GM13976 (cell line): ENCODE data around the gene ITPR2.
A peak's percentile ranks its signal among the peaks of the same experiment; 100 is the strongest.

Experiments used
- DNase-seq: peaks from one replicate; pipeline ENCODE4 v3.0.0; 2012; ENCODE audit warnings: low spot score
- in situ Hi-C: fragments of 300-500 bp; cut with MboI; formaldehyde crosslinking; loops from one replicate; pipeline ENCODE4 v1.12.0; 2022; ENCODE audit warnings: low sequenced_read_pairs, mixed read lengths, inconsistent platforms; ENCODE audit not compliant: unreplicated experiment
- TF ChIP-seq, protein P1 (sequence below): IDR thresholded peaks from 2 replicates; pipeline ENCODE4 v1.5.1; 2012; ENCODE audit warnings: borderline replicate concordance, mild to moderate bottlenecking; ENCODE audit not compliant: insufficient read depth; ENCODE audit errors: extremely low read depth, missing control alignments, control extremely low read depth

The ITPR2 gene

DNA sequence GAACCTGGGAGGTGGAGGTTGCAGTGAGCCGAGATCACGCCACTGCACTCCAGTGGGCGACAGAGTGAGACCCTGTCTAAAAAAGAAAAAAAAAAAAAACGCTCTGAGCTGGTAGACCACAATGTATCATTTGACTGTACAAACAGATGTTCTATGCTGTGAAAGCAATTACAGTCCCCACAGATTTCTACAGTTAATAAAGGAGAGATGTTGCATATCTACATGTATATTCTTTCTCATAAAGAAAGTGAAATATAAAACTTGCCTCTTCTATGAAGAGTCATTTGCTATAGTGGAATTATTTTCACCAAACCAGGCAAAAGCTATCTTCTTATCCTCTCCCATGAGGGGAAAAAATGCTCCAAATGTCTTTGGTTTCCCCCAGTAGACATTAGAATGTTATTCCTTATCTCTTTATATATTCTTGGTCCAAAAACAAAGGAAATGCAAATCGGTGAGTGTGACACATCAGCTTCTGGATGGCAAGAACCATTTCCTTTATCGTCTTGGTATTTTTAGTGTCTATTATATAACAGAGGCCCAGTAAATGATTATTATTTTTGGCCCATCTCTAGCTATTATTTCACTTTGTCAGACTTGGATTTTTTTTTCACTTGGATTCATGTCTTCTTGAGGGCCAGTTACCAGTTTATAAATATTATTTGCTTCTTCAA lies 407.3 kb downstream of the ITPR2 start:
- DNase-seq, result peak; percentile 12
- in situ Hi-C loops, result no loop called here
- TF ChIP-seq, protein P1, sequence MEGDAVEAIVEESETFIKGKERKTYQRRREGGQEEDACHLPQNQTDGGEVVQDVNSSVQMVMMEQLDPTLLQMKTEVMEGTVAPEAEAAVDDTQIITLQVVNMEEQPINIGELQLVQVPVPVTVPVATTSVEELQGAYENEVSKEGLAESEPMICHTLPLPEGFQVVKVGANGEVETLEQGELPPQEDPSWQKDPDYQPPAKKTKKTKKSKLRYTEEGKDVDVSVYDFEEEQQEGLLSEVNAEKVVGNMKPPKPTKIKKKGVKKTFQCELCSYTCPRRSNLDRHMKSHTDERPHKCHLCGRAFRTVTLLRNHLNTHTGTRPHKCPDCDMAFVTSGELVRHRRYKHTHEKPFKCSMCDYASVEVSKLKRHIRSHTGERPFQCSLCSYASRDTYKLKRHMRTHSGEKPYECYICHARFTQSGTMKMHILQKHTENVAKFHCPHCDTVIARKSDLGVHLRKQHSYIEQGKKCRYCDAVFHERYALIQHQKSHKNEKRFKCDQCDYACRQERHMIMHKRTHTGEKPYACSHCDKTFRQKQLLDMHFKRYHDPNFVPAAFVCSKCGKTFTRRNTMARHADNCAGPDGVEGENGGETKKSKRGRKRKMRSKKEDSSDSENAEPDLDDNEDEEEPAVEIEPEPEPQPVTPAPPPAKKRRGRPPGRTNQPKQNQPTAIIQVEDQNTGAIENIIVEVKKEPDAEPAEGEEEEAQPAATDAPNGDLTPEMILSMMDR, result no peak

DNA sequence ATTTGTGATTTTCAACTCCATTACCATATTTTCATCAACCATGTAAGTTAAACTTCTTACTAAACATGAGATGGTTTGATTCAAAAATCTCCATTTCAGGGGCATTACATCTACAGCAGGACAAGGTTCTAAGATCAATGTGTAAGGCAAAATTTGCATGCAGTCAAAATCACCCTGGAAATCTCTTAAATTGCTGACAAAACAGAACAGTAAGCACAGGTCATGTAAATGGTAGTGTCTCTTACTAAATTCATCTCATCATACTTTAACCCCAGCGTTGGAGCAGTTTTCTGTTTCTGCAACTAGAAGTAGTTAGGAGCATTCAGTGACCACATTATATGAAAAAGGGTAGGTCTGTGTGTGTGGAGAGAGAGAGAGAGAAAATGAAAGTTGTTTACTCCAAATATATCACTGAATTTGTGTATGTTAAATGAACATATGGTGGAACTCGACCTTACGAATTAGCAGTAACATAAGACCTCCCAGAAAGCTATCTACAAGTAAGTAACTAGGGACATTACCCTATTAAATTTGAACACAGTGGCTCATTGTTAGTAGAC lies 410.1 kb downstream of the ITPR2 start:
- TF ChIP-seq, protein P1, result no peak
- DNase-seq, result no peak
- in situ Hi-C loops, result no loop called here

DNA sequence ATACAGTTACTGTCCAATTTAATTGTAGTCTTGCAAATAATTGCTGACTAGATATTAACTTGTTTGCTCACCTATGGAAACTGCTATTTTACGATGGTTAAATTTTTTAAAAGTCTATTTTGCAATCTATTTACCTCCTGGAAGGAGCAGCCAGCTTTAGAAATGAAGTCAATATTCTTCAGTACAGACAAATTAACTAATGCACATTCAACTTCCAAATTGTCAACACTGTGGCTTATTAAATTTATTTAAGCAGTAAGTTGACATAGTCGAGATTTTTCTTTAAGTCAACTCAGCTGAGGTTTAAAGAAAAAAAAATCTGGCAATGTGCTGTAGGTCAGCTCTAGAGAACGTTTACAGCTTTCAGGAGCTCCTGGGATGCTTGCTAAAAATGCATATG lies 416.4 kb downstream of the ITPR2 start:
- TF ChIP-seq, protein P1, result no peak
- in situ Hi-C loops, result no loop called here
- no peak for DNase-seq

DNA sequence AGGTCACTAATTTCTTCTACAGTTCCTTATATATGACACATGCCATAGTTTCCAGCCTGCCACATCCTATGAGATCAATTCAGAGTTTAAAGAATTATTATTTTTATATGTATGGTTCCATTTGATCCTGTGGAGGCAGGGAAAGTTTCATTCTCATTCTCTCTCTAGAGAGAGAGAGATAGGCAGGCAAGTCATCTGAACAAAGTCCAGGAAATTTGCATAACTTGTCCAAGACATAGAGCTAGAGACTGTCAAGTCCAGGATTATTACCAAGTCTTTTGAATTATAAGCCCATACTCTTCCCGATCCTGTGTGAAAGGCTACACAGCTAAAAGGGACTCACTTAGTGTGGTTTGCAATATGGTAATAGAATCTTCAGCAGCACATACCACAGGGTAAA lies 422.3 kb downstream of the ITPR2 start:
- in situ Hi-C loops, result no loop called here
- TF ChIP-seq, protein P1, result no peak
- no peak for DNase-seq

DNA sequence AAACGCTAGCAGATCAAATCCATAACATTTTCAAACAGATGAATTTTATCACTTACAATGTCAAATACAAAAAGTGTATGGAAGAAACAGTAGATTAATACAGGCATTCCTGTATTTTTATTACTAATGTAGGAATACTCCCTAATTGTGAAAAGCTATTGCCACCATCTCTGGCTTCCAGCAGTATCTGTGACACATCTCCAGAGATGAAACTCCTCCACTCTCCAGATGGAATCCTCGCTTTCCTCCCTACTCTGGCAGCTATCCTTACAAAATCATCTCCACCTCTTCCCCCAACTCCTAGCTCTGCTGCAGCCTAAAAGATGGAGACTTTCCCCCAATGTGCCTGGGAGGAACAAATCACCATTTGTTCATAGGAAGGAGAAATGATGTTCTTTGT lies 426.2 kb downstream of the ITPR2 start:
- in situ Hi-C loops, result no loop called here
- DNase-seq, result no peak
- TF ChIP-seq, protein P1, result no peak

DNA sequence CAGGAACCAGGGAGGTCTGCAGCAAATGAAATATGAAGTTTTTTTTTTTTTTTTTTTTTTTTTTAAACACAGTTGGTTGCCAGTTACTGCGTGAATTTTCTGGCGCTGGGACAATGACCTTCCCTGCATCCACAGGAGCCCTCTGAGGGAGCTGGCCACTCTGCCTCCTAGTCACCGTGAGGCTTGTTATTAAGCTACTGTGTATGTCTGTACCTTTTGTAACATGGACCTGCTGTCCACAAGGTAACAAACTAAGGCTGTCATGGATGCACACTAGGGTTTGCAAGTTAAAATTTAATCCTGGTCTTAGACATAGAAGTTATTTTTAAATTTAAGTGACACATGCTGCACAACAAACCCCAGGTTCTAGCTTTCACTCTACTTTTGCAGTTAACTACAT lies 426.6 kb downstream of the ITPR2 start:
- in situ Hi-C loops, result no loop called here
- DNase-seq, result no peak
- TF ChIP-seq, protein P1, result no peak

DNA sequence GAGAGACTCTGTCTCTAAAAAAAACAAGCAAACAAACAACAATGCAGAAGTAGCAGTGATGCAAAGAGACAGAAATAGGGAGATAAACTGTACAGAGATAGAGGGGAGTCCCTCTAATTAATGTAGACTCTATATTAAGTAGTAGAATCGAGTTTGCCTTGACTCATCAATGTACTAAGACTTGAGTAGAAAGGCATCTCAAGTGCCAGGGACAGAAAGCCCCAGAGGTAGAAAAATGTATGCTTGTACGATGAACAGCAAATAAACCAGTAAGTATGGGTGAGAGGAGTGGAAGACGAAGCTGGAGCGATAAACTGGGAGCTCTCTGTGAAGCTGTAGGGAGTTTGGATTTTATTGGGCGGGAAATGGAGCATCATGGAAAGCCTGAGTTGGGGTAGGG lies 429.4 kb downstream of the ITPR2 start:
- in situ Hi-C loops, result no loop called here
- DNase-seq, result no peak
- TF ChIP-seq, protein P1, result no peak
